Measurements from ENCODE around the gene LAD1.

Gene LAD1

GRCh38 chr1:201357211-201357610, 41.9 kb downstream of the LAD1 start:
- Histone ChIP-seq H3K27ac (replicated peaks) (no peak overlapping the region), H3K27me3 (ENCODE audit: insufficient read depth, poor library complexity, severe bottlenecking) (no peaks in the 10 kb centered on the region), H3K4me3 (replicated peaks; ENCODE audit: insufficient read depth, low read length) (no peak overlapping the region)
- no peak for TF ChIP-seq POLR2AphosphoS5 (IDR thresholded peaks at IDR 0.05; ENCODE audit: low read depth)
- no peak for TF ChIP-seq GABPA (IDR thresholded peaks at IDR 0.05; ENCODE audit: low read depth)
- no peak for TF ChIP-seq REST (IDR thresholded peaks at IDR 0.05; ENCODE audit: insufficient replicate concordance, low read depth)
- TF ChIP-seq CTCF (IDR thresholded peaks at IDR 0.05; ENCODE audit: insufficient read depth, low read length), result no peak
- no peak for TF ChIP-seq SPI1 (IDR thresholded peaks at IDR 0.05; ENCODE audit: borderline replicate concordance, low read depth)
- no peak for DNase-seq (ENCODE audit: low read depth in 1 of 2, low spot score in 1 of 2)

GRCh38 chr1:201356701-201357100, 42.4 kb downstream of the LAD1 start:
- Histone ChIP-seq H3K27ac (replicated peaks) (no peak overlapping the region), H3K4me3 (replicated peaks; ENCODE audit: insufficient read depth, low read length) (no peak overlapping the region), H3K27me3 (ENCODE audit: insufficient read depth, poor library complexity, severe bottlenecking) (no peaks in the 10 kb centered on the region)
- TF ChIP-seq SPI1 (IDR thresholded peaks at IDR 0.05; ENCODE audit: borderline replicate concordance, low read depth) (no peak), GABPA (IDR thresholded peaks at IDR 0.05; ENCODE audit: low read depth) (no peak), POLR2AphosphoS5 (IDR thresholded peaks at IDR 0.05; ENCODE audit: low read depth) (no peak), REST (IDR thresholded peaks at IDR 0.05; ENCODE audit: insufficient replicate concordance, low read depth) (no peak), CTCF (IDR thresholded peaks at IDR 0.05; ENCODE audit: insufficient read depth, low read length) (no peak)
- DNase-seq (ENCODE audit: low read depth in 1 of 2, low spot score in 1 of 2), result no peak

GRCh38 chr1:201356236-201356635, 42.9 kb downstream of the LAD1 start:
- H3K27me3 ChIP-seq (ENCODE audit: insufficient read depth, poor library complexity, severe bottlenecking), result no peaks in the 10 kb centered on the region
- H3K27ac ChIP-seq (replicated peaks), result no peak overlapping the region
- H3K4me3 ChIP-seq (replicated peaks; ENCODE audit: insufficient read depth, low read length), result no peak overlapping the region
- TF ChIP-seq CTCF (IDR thresholded peaks at IDR 0.05; ENCODE audit: insufficient read depth, low read length) (no peak), GABPA (IDR thresholded peaks at IDR 0.05; ENCODE audit: low read depth) (no peak), REST (IDR thresholded peaks at IDR 0.05; ENCODE audit: insufficient replicate concordance, low read depth) (no peak)
- no peak for DNase-seq (ENCODE audit: low read depth in 1 of 2, low spot score in 1 of 2)
